Osteocyte (in vitro differentiated cells): ENCODE data around the gene SMYD5. TPM values are rescaled to one million over a fixed set of nuclear protein-coding genes. Genes with fewer than 3 reads are reported as not detected.

Source experiments
- DNase-seq: peaks from one replicate; pipeline ENCODE4 v3.0.0; 2021; ENCODE audit warnings: mixed read lengths; ENCODE audit not compliant: unreplicated experiment; ENCODE audit errors: extremely low spot score
- H3K27ac Mint-ChIP-seq: one replicate; pipeline ENCODE4 v1.8.0; 2021; ENCODE audit warnings: mild to moderate bottlenecking, mixed read lengths; ENCODE audit not compliant: unreplicated experiment
- H3K27me3 Mint-ChIP-seq: one replicate; pipeline ENCODE4 v1.8.0; 2021; ENCODE audit warnings: mixed read lengths; ENCODE audit not compliant: unreplicated experiment
- H3K36me3 Mint-ChIP-seq: one replicate; pipeline ENCODE4 v1.8.0; 2021; ENCODE audit warnings: mixed read lengths; ENCODE audit not compliant: unreplicated experiment
- H3K4me1 Mint-ChIP-seq: one replicate; pipeline ENCODE4 v1.8.0; 2021; ENCODE audit warnings: mixed read lengths; ENCODE audit not compliant: unreplicated experiment
- H3K4me3 Mint-ChIP-seq: one replicate; pipeline ENCODE4 v1.8.0; 2021; ENCODE audit warnings: mild to moderate bottlenecking, moderate library complexity, mixed read lengths; ENCODE audit not compliant: unreplicated experiment
- H3K9me3 Mint-ChIP-seq: one replicate; pipeline ENCODE4 v1.8.0; 2021; ENCODE audit warnings: mixed read lengths; ENCODE audit not compliant: unreplicated experiment
- CTCF ChIP-seq: fragments of 200-600 bp; sonication (generic); IDR thresholded peaks from 2 replicates; pipeline ENCODE4 v1.5.0; 2021; ENCODE audit warnings: antibody characterized with exemption, mild to moderate bottlenecking, moderate library complexity
- total RNA-seq: library from RNA; stranded (reverse); gene quantifications from 2 replicates; pipeline ENCODE4 v1.2.1, GENCODE V29; 2021

The SMYD5 gene
- total RNA-seq, 1 donor from 2014 or later, result 17.1 TPM

GRCh38 chr2:73269686-73270465 is 55.8 kb downstream of the SMYD5 start:
- Mint-ChIP-seq H3K4me1 (peaks cover 5% of the 10 kb centered on the region), H3K9me3 (peaks cover 7% of the 10 kb centered on the region), H3K27me3 (peaks cover 66% of the 10 kb centered on the region), H3K27ac (no peak overlapping the region), H3K36me3 (no peaks in the 10 kb centered on the region), H3K4me3 (no peak overlapping the region)
- DNase-seq, result no peak
- TF ChIP-seq CTCF, result no peak

GRCh38 chr2:73272270-73272669 is 58.2 kb downstream of the SMYD5 start:
- H3K9me3 Mint-ChIP-seq, result peaks cover 7% of the 10 kb centered on the region
- H3K4me3 Mint-ChIP-seq, result no peak overlapping the region
- H3K27me3 Mint-ChIP-seq, result peaks cover 61% of the 10 kb centered on the region
- no peak for TF ChIP-seq CTCF
- H3K27ac Mint-ChIP-seq, result no peak overlapping the region
- peaks cover 5% of the 10 kb centered on the region for H3K4me1 Mint-ChIP-seq
- no peak for DNase-seq
- H3K36me3 Mint-ChIP-seq, result no peaks in the 10 kb centered on the region

Other genes with a start within 250 kb of the SMYD5 start
- 9.8 and 12.7 TPM in 2 replicates for gene SFXN5, start 142.5 kb upstream of the SMYD5 start, total RNA-seq
- gene RAB11FIP5, start 101.3 kb upstream of the SMYD5 start, total RNA-seq, result 30.8 and 35.5 TPM in 2 replicates
- gene NOTO, start 11.7 kb upstream of the SMYD5 start, total RNA-seq, result not detected in 2 replicates
- 15.1 and 17.6 TPM in 2 replicates for gene PRADC1, start 19.0 kb downstream of the SMYD5 start, total RNA-seq
- 216 and 231 TPM in 2 replicates for gene CCT7, start 20.1 kb downstream of the SMYD5 start, total RNA-seq
- gene FBXO41, start 70.2 kb downstream of the SMYD5 start, total RNA-seq, result 1.6 and 2.0 TPM in 2 replicates
- gene EGR4, start 79.3 kb downstream of the SMYD5 start, total RNA-seq, result not detected in 2 replicates
- gene ALMS1, start 171.6 kb downstream of the SMYD5 start, total RNA-seq, result 18.5 and 22.7 TPM in 2 replicates